ENCODE results near the gene SDR42E2. TPM values are rescaled to one million over a fixed set of nuclear protein-coding genes. Genes with fewer than 3 reads are reported as not detected.

Gene SDR42E2
- polyA plus RNA-seq, 1 donor from 2014 or later = not detected

DNA sequence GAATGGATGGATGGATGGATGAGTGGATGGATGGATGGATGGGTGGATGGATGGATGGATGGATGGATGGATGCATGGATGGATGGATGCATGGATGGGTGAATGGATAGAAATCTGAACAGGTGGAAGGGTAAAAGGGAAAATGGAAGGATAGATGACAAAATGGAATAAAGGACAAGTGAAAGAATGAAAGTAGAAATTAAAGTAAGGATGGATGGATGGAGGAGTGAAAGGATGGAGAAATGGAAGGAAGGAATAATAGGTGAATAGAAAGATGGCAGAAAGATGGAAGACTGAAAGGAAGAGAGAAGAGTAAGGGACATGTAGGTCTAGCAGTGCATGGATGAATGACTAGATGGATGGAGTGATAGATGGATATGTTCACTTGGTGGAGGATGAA, 40.1 kb upstream of the SDR42E2 start:
- Histone ChIP-seq H3K4me3 (ENCODE audit: low read length) (no peak overlapping the region), H3K9me2 (ENCODE audit: insufficient read depth, low read length) (no peaks in the 10 kb centered on the region), H3K9ac (ENCODE audit: low read length) (no peak overlapping the region), H3K27ac (ENCODE audit: low read length) (no peak overlapping the region), H3K36me3 (ENCODE audit: insufficient read depth, low read length) (no peaks in the 10 kb centered on the region), H3F3A (ENCODE audit: insufficient read depth, low read length, poor library complexity, severe bottlenecking) (no peaks in the 10 kb centered on the region), H2AFZ (ENCODE audit: low read depth, low read length) (no peak overlapping the region), H4K20me1 (ENCODE audit: insufficient read depth) (no peaks in the 10 kb centered on the region), H3K9me3 (ENCODE audit: low read length) (no peaks in the 10 kb centered on the region), H3K4me2 (ENCODE audit: low read length) (no peak overlapping the region), H3K79me2 (replicated peaks; ENCODE audit: insufficient read depth, low read length) (no peaks in the 10 kb centered on the region), H3K27me3 (ENCODE audit: insufficient read depth, low read depth, low read length) (no peaks in the 10 kb centered on the region)
- TF ChIP-seq RAD21 (conservative IDR thresholded peaks at IDR 0.05) (no peak), MXI1 (conservative IDR thresholded peaks at IDR 0.05; ENCODE audit: poor library complexity, severe bottlenecking) (no peak), EP300 (conservative IDR thresholded peaks at IDR 0.05; ENCODE audit: poor library complexity, severe bottlenecking) (no peak), EZH2 (IDR thresholded peaks at IDR 0.05; ENCODE audit: borderline replicate concordance, insufficient read depth, low read length, poor library complexity, severe bottlenecking) (no peak), CTCF (IDR thresholded peaks at IDR 0.05; ENCODE audit: poor library complexity, severe bottlenecking) (no peak), SMC3 (conservative IDR thresholded peaks at IDR 0.05; ENCODE audit: poor library complexity) (no peak), TAF1 (IDR thresholded peaks at IDR 0.05; ENCODE audit: low read depth) (no peak), POLR2AphosphoS5 (IDR thresholded peaks at IDR 0.05) (no peak)
- TF ChIP-seq, protein P1, sequence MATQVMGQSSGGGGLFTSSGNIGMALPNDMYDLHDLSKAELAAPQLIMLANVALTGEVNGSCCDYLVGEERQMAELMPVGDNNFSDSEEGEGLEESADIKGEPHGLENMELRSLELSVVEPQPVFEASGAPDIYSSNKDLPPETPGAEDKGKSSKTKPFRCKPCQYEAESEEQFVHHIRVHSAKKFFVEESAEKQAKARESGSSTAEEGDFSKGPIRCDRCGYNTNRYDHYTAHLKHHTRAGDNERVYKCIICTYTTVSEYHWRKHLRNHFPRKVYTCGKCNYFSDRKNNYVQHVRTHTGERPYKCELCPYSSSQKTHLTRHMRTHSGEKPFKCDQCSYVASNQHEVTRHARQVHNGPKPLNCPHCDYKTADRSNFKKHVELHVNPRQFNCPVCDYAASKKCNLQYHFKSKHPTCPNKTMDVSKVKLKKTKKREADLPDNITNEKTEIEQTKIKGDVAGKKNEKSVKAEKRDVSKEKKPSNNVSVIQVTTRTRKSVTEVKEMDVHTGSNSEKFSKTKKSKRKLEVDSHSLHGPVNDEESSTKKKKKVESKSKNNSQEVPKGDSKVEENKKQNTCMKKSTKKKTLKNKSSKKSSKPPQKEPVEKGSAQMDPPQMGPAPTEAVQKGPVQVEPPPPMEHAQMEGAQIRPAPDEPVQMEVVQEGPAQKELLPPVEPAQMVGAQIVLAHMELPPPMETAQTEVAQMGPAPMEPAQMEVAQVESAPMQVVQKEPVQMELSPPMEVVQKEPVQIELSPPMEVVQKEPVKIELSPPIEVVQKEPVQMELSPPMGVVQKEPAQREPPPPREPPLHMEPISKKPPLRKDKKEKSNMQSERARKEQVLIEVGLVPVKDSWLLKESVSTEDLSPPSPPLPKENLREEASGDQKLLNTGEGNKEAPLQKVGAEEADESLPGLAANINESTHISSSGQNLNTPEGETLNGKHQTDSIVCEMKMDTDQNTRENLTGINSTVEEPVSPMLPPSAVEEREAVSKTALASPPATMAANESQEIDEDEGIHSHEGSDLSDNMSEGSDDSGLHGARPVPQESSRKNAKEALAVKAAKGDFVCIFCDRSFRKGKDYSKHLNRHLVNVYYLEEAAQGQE (IDR thresholded peaks at IDR 0.05; ENCODE audit: borderline replicate concordance) = no peak

GRCh38 chr16:22123146-22123545, 39.2 kb upstream of the SDR42E2 start:
- H2AFZ ChIP-seq (ENCODE audit: low read depth, low read length) = no peak overlapping the region
- TF ChIP-seq SMC3 (conservative IDR thresholded peaks at IDR 0.05; ENCODE audit: poor library complexity) (no peak), EP300 (conservative IDR thresholded peaks at IDR 0.05; ENCODE audit: poor library complexity, severe bottlenecking) (no peak), MXI1 (conservative IDR thresholded peaks at IDR 0.05; ENCODE audit: poor library complexity, severe bottlenecking) (no peak), CTCF (IDR thresholded peaks at IDR 0.05; ENCODE audit: poor library complexity, severe bottlenecking) (no peak), EZH2 (IDR thresholded peaks at IDR 0.05; ENCODE audit: borderline replicate concordance, insufficient read depth, low read length, poor library complexity, severe bottlenecking) (no peak), RAD21 (conservative IDR thresholded peaks at IDR 0.05) (no peak), POLR2AphosphoS5 (IDR thresholded peaks at IDR 0.05) (no peak), TAF1 (IDR thresholded peaks at IDR 0.05; ENCODE audit: low read depth) (no peak)
- TF ChIP-seq, protein P1 (IDR thresholded peaks at IDR 0.05; ENCODE audit: borderline replicate concordance) = no peak

More at GRCh38 chr16:22123146-22123545, 39.2 kb upstream of the SDR42E2 start:
- Histone ChIP-seq H3K27me3 (ENCODE audit: insufficient read depth, low read depth, low read length) (no peaks in the 10 kb centered on the region), H3K4me3 (ENCODE audit: low read length) (no peak overlapping the region), H3K79me2 (replicated peaks; ENCODE audit: insufficient read depth, low read length) (no peaks in the 10 kb centered on the region), H3K4me2 (ENCODE audit: low read length) (no peak overlapping the region), H3K9me2 (ENCODE audit: insufficient read depth, low read length) (no peaks in the 10 kb centered on the region), H3K9me3 (ENCODE audit: low read length) (no peaks in the 10 kb centered on the region), H3F3A (ENCODE audit: insufficient read depth, low read length, poor library complexity, severe bottlenecking) (no peaks in the 10 kb centered on the region), H3K9ac (ENCODE audit: low read length) (no peak overlapping the region), H3K36me3 (ENCODE audit: insufficient read depth, low read length) (no peaks in the 10 kb centered on the region), H4K20me1 (ENCODE audit: insufficient read depth) (no peaks in the 10 kb centered on the region), H3K27ac (ENCODE audit: low read length) (no peak overlapping the region)

Data from neural cell (in vitro differentiated cells).